Psoas muscle (tissue), 8 donors: ENCODE data around the gene SLC22A25. TPM values are rescaled to one million over a fixed set of nuclear protein-coding genes. Genes with fewer than 3 reads are reported as not detected.

Experiments used
- ATAC-seq, 4 donors: fragments of 200-7000 bp; cut with Tn5 transposase; one replicate each; pipeline ENCODE4 v1.9.1; 2020; ENCODE audit warnings: moderate library complexity in 3 of 4, mild to moderate bottlenecking in 2 of 4
- DNase-seq, 2 donors: peaks; one replicate each; pipeline ENCODE4 v3.0.0-alpha.2; 2020
- H3K27ac ChIP-seq: fragments of 200-600 bp; one replicate; pipeline ENCODE4 v1.8.0; 2022
- H3K27me3 ChIP-seq, 3 donors: fragments of 200-600 bp in 1 of 3; one replicate each; pipeline versions ENCODE4 v1.6.1 to v1.8.0; 2013 to 2022; ENCODE audit warnings: low read length in 2 of 3, mild to moderate bottlenecking in 2 of 3, moderate library complexity in 1 of 3; ENCODE audit not compliant: insufficient read depth in 3 of 3
- H3K36me3 ChIP-seq, 2 donors: fragments of 200-600 bp in 1 of 2; one replicate each; pipeline versions ENCODE4 v1.6.1 to v1.8.0; 2013 to 2022; ENCODE audit warnings: low read depth in 1 of 2, mild to moderate bottlenecking in 1 of 2, moderate library complexity in 1 of 2; ENCODE audit not compliant: insufficient read depth in 1 of 2
- H3K4me1 ChIP-seq: fragments of 200-600 bp; one replicate; pipeline ENCODE4 v1.8.0; 2022
- H3K4me3 ChIP-seq: fragments of 200-600 bp; one replicate; pipeline ENCODE4 v1.8.0; 2022; ENCODE audit warnings: mild to moderate bottlenecking
- H3K9me3 ChIP-seq: fragments of 200-600 bp; one replicate; pipeline ENCODE4 v1.8.0; 2022
- CTCF ChIP-seq: fragments of 200-600 bp; IDR thresholded peaks from one replicate; pipeline ENCODE4 v1.8.0; 2022; ENCODE audit warnings: antibody characterized with exemption
- WGBS, 3 donors: extraction: QIAGEN DNeasy Blood & Tissue Kit; methylation state at CpG; one replicate each; pipeline versions ENCODE4 v1.1.6 to v1.1.7; 2013; 5-methylcytosine and 5-hydroxymethylcytosine counted together
- intact Hi-C, 2 donors: fragments of 100-400 bp; cut with DNase I; formaldehyde crosslinking; loops; one replicate each; pipeline versions ENCODE4 v1.11.0 to v1.14.2; 2022
- polyA plus RNA-seq, 3 donors: library from polyadenylated mRNA; stranded (reverse); fragments of 200-250 nt; gene quantifications; one replicate each; pipeline ENCODE4 v1.2.3, GENCODE V29; 2013
- total RNA-seq, 4 donors: library from RNA; stranded (reverse); fragmentation: NEBNext Ultra II Directional in 2 of 4; extraction: Animal tissue kit (Norgen Biotek cat#: 25700) in 2 of 4; gene quantifications; one replicate each; pipeline versions ENCODE4 v1.2.1 to v1.2.4, GENCODE V29; 2021 to 2023
- donor health status: healthy with polysubstance abuse.
- donor health status: DM: no; HTN: no; CAD: no; lungs with moderate emphysema.
- donor health status: Bipolar disorder and iron deficiency.
- donor health status: healthy.
- donor health status: DM: yes; HTN: yes; CAD: no.
- donor health status: DM: no; HTN: no; CAD: no.
- donor health status: DM: no; HTN: no; CAD: no.
- donor health status: DM: yes; HTN: yes; CAD: no.

Gene SLC22A25
- total and polyA plus RNA-seq, 7 donors: not detected

DNA sequence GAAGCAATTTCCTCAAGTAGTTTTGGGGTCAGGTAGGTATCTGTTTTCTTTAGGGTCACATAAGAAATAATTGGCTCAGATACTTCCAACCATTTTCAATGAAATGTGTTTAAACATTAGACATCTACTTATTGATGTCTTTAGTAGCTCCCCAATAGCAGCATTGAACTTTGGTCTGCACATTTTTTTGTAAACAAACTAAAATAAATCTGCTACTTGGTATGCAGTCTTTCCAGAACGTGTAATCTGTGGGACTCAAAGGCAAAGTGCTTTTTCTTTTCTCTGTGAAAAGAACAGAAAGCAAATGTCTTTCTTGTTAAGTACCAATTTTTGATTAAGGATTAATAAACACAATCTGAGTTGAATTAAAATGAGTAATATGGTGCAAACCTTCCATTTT is 13.6 kb downstream of the SLC22A25 start:
- 32 to 38% (median 36%) methylated on average over 1 of the region's 1 CpG for WGBS, 3 donors
- TF ChIP-seq CTCF: no peak
- no peaks in the 10 kb centered on the region for H3K4me1 ChIP-seq
- H3K36me3 ChIP-seq: no peaks in the 10 kb centered on the region
- peaks cover 0 to 4% (median 0%) of the 10 kb centered on the region in 3 donors for H3K27me3 ChIP-seq
- no peak for DNase-seq
- no peak for ATAC-seq
- no peak overlapping the region for H3K27ac ChIP-seq
- no peaks in the 10 kb centered on the region for H3K9me3 ChIP-seq
- H3K4me3 ChIP-seq: no peak overlapping the region
- intact Hi-C loops: no loop called here

DNA sequence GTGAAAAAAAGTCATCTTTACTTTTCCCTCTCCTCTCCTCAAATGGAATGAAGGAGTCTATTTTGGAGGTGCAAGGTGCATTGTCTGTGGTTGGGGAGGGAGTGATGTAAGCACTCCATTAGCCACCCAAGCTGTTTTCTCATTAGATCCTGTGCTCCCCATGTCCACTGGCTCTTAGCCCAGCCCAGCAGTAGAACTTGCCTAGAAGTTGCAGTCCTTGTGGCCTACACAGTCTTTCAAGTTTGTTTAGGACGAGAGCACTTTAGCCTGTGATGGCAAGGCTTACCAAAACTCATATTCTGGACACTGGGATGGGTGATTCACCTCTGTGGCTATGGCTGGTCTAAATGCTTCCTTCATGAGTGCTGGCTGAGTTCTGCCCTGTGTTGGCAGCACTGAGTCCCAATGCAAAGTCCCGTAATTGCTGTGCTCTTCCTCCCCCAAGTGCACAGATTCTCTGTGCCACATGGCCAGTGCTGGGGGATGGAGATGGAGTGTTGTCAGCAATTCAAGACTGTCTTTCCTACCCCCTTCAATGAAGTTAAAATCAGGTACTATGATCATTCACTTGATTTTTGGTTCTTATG is 15.8 kb downstream of the SLC22A25 start:
- no peak for TF ChIP-seq CTCF
- WGBS, 3 donors: 66 to 75% (median 73%) methylated on average over 2 of the region's 2 CpGs
- no peaks in the 10 kb centered on the region for H3K4me1 ChIP-seq
- no peaks in the 10 kb centered on the region for H3K36me3 ChIP-seq
- intact Hi-C loops: no loop called here
- peaks cover 0 to 4% (median 0%) of the 10 kb centered on the region in 3 donors for H3K27me3 ChIP-seq
- DNase-seq: no peak
- H3K4me3 ChIP-seq: no peak overlapping the region
- H3K27ac ChIP-seq: no peak overlapping the region
- ATAC-seq: no peak
- H3K9me3 ChIP-seq: no peaks in the 10 kb centered on the region

GRCh38 chr11:63226488-63227114 is 16.8 kb downstream of the SLC22A25 start:
- Histone ChIP-seq H3K9me3 (no peaks in the 10 kb centered on the region), H3K36me3 (no peaks in the 10 kb centered on the region), H3K27me3 (peaks cover 0 to 4% (median 0%) of the 10 kb centered on the region in 3 donors), H3K27ac (no peak overlapping the region), H3K4me1 (no peaks in the 10 kb centered on the region), H3K4me3 (no peak overlapping the region)
- DNase-seq (no peak), ATAC-seq (no peak)
- intact Hi-C loops: no loop called here
- 71 to 93% (median 77%) methylated on average over 1 of the region's 1 CpG for WGBS, 3 donors
- TF ChIP-seq CTCF: no peak

DNA sequence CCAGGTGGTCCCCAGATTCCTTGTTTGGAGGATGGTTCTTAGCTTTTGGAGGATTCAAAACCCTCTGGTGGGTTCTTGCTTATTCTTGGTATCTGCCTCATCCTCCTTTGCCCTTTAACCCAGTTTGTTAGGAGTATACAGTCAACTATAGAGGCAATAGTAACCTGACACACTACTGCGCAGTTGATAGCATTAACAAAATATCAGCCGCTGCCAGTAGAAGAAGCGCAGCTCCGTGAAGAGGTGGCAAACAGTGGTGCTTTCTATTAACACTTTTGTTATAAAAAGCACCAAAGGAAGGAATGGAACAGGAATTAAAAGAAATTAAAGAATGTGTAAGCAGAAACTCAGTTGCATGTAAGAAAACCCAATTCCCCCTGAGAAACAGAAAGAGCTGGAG is 29.3 kb downstream of the SLC22A25 start:
- no peaks in the 10 kb centered on the region for H3K4me1 ChIP-seq
- no peak for TF ChIP-seq CTCF
- no peaks in the 10 kb centered on the region for H3K9me3 ChIP-seq
- no peak overlapping the region for H3K27ac ChIP-seq
- WGBS, 3 donors: 68 to 88% (median 78%) methylated on average over 4 of the region's 4 CpGs
- no peaks in the 10 kb centered on the region for H3K36me3 ChIP-seq
- H3K4me3 ChIP-seq: no peak overlapping the region
- intact Hi-C loops: no loop called here
- H3K27me3 ChIP-seq: no peaks in the 10 kb centered on the region
- DNase-seq: no peak
- no peak for ATAC-seq

GRCh38 chr11:63212742-63213141 is 30.7 kb downstream of the SLC22A25 start:
- 2 to 4% (median 3%) methylated on average over 2 of the region's 2 CpGs for WGBS, 3 donors
- no peaks in the 10 kb centered on the region for H3K4me1 ChIP-seq
- H3K4me3 ChIP-seq: no peak overlapping the region
- H3K9me3 ChIP-seq: no peaks in the 10 kb centered on the region
- no peak overlapping the region for H3K27ac ChIP-seq
- intact Hi-C loops: no loop called here
- H3K27me3 ChIP-seq: no peaks in the 10 kb centered on the region
- no peak for DNase-seq
- no peak for ATAC-seq
- TF ChIP-seq CTCF: peak; percentile 13
- H3K36me3 ChIP-seq: no peaks in the 10 kb centered on the region
